B cell (primary cell): ENCODE measurements around the gene CABLES2. TPM values are rescaled to one million over a fixed set of nuclear protein-coding genes. Genes with fewer than 3 reads are reported as not detected.

ENCODE experiments used
- ATAC-seq: fragments of 200-7000 bp; cut with Tn5 transposase; one replicate; pipeline ENCODE4 v1.10.0; 2021; ENCODE audit warnings: low read depth, mild to moderate bottlenecking, moderate number of reproducible peaks, moderate library complexity
- CTCF ChIA-PET: fragments of 350-600 bp; sonication (Branson Sonifier 250); formaldehyde crosslinking; loops from one replicate; lab custom pipeline; 2021; ENCODE audit warnings: antibody characterized with exemption, inconsistent platforms; lab: Charles Lee
- POLR2A ChIA-PET: fragments of 350-600 bp; sonication (Branson Sonifier 250); formaldehyde crosslinking; loops from one replicate; lab custom pipeline; 2021; ENCODE audit warnings: antibody characterized with exemption; lab: Charles Lee
- DNase-seq: peaks from one replicate; pipeline ENCODE4 v3.0.0; 2013
- H2AFZ ChIP-seq: 2 replicates; pipeline ENCODE4 v1.6.1; 2012; ENCODE audit warnings: mild to moderate bottlenecking, low read depth, low read length; ENCODE audit not compliant: insufficient read depth, poor library complexity, severe bottlenecking
- H3K27ac ChIP-seq, 2 donors: 1 replicate in 1 of 2; 2 replicates in 1 of 2; pipeline ENCODE4 v1.5.1; 2012 to 2013; ENCODE audit warnings: low read length in 2 of 2, mild to moderate bottlenecking in 2 of 2, moderate library complexity in 1 of 2
- H3K27me3 ChIP-seq, 4 experiments: fragments of 200-600 bp in 1 of 4; sonication (generic) in 1 of 4; replicated peaks in 1 of 4; 1 replicate in 2 of 4; 2 replicates in 2 of 4; pipeline versions ENCODE4 v1.6.1 to v1.7.0; 2013 to 2016; ENCODE audit warnings: low read length in 3 of 4, mild to moderate bottlenecking in 2 of 4, mixed read lengths in 1 of 4, moderate library complexity in 1 of 4; ENCODE audit not compliant: insufficient read depth in 4 of 4, control insufficient read depth in 3 of 4; ENCODE audit errors: control extremely low read depth in 1 of 4
- H3K36me3 ChIP-seq, 2 experiments: replicated peaks in 1 of 2; 1 replicate in 1 of 2; 2 replicates in 1 of 2; pipeline versions ENCODE4 v1.6.1 to v1.7.1; 2013; ENCODE audit warnings: low read length in 1 of 2; ENCODE audit not compliant: insufficient read depth in 2 of 2, control insufficient read depth in 1 of 2; ENCODE audit errors: control extremely low read depth in 1 of 2, extremely low read depth in 1 of 2
- H3K4me1 ChIP-seq, 2 donors: fragments of 200-600 bp in 1 of 2; sonication (generic) in 1 of 2; 1 replicate in 1 of 2; 2 replicates in 1 of 2; pipeline versions ENCODE4 v1.5.1 to v1.6.1; 2013 to 2017; ENCODE audit warnings: low read length in 2 of 2; ENCODE audit not compliant: control insufficient read depth in 2 of 2, insufficient read depth in 2 of 2
- H3K4me2 ChIP-seq: replicated peaks from 2 replicates; pipeline ENCODE3; 2012; ENCODE audit warnings: mild to moderate bottlenecking, low read depth, low read length; ENCODE audit not compliant: poor library complexity, severe bottlenecking
- H3K4me3 ChIP-seq, 5 experiments: fragments of 200-600 bp in 1 of 5; sonication (generic) in 1 of 5; 1 replicate in 3 of 5; 2 replicates in 2 of 5; pipeline versions ENCODE4 v1.5.1 to v1.7.0; 2011 to 2016; ENCODE audit warnings: low read length in 4 of 5, mild to moderate bottlenecking in 4 of 5, low read depth in 2 of 5, control low read depth in 1 of 5, moderate library complexity in 1 of 5; ENCODE audit not compliant: insufficient read depth in 1 of 5; ENCODE audit errors: control extremely low read depth in 1 of 5, extremely low read depth in 1 of 5
- H3K79me2 ChIP-seq: fragments of 200-600 bp; sonication (generic); one replicate; pipeline ENCODE4 v1.6.0; 2016; ENCODE audit warnings: low read length; ENCODE audit not compliant: control insufficient read depth, insufficient read depth
- H3K9ac ChIP-seq: fragments of 200-600 bp; sonication (generic); 2 replicates; pipeline ENCODE4 v1.6.1; 2017; ENCODE audit warnings: mild to moderate bottlenecking, low read length, moderate library complexity
- H3K9me3 ChIP-seq, 3 donors: one replicate each; pipeline versions ENCODE4 v1.6.1 to v1.7.1; 2013; ENCODE audit warnings: low read length in 2 of 3; ENCODE audit not compliant: control insufficient read depth in 2 of 3, insufficient read depth in 1 of 3; ENCODE audit errors: control extremely low read depth in 1 of 3
- H4K20me1 ChIP-seq: 2 replicates; pipeline ENCODE4 v1.6.0; 2012; ENCODE audit warnings: mild to moderate bottlenecking, low read length; ENCODE audit not compliant: insufficient read depth, control insufficient read depth, poor library complexity, severe bottlenecking
- H3K27ac Mint-ChIP-seq: one replicate; pipeline ENCODE4 v1.8.0; 2021; ENCODE audit warnings: mixed read lengths
- H3K27me3 Mint-ChIP-seq: one replicate; pipeline ENCODE4 v1.8.0; 2021; ENCODE audit warnings: mixed read lengths
- H3K4me1 Mint-ChIP-seq: one replicate; pipeline ENCODE4 v1.8.0; 2021; ENCODE audit warnings: mixed read lengths
- H3K4me3 Mint-ChIP-seq: one replicate; pipeline ENCODE4 v1.8.0; 2021; ENCODE audit warnings: mixed read lengths
- H3K9me3 Mint-ChIP-seq: one replicate; pipeline ENCODE4 v1.8.0; 2022; ENCODE audit warnings: mixed read lengths; ENCODE audit not compliant: insufficient read depth
- EZH2 ChIP-seq: IDR thresholded peaks from 2 replicates; pipeline ENCODE4 v1.6.1; 2012; ENCODE audit warnings: borderline replicate concordance, low read depth, mild to moderate bottlenecking, moderate library complexity, low read length; ENCODE audit not compliant: insufficient read depth, poor library complexity, severe bottlenecking
- WGBS: methylation state at CpG from one replicate; pipeline ENCODE4 v1.1.5; 2013; ENCODE audit warnings: missing lambda C conversion rate; ENCODE audit not compliant: insufficient coverage; 5-methylcytosine and 5-hydroxymethylcytosine counted together
- intact Hi-C: fragments of 100-400 bp; cut with micrococcal nuclease; formaldehyde crosslinking; loops from one replicate; pipeline ENCODE4 v1.10.0; 2022
- polyA plus RNA-seq: library from polyadenylated mRNA; depleted of rRNA; stranded (reverse); fragments of >200 nt; gene quantifications from 2 replicates; pipeline ENCODE4 v1.2.3, GENCODE V29; 2012
- total RNA-seq, 2 donors: library from RNA; stranded (reverse); fragments of 120-200 nt in 1 of 2; gene quantifications; 1 replicate in 1 of 2; 2 replicates in 1 of 2; pipeline versions ENCODE4 v1.2.3 to v1.2.4, GENCODE V29; 2013 to 2022
- TF ChIP-seq, protein P1 (sequence below): fragments of 200-600 bp; IDR thresholded peaks from one replicate; pipeline ENCODE4 v1.8.0; 2022; ENCODE audit warnings: antibody characterized with exemption, mild to moderate bottlenecking

Gene CABLES2
- total and polyA plus RNA-seq, 2 donors (not counting 1 experiment from before 2014, with no cell fraction given), result 4.8 to 8.2 TPM

- TF ChIP-seq EZH2, result no peak
- TF ChIP-seq, protein P1, sequence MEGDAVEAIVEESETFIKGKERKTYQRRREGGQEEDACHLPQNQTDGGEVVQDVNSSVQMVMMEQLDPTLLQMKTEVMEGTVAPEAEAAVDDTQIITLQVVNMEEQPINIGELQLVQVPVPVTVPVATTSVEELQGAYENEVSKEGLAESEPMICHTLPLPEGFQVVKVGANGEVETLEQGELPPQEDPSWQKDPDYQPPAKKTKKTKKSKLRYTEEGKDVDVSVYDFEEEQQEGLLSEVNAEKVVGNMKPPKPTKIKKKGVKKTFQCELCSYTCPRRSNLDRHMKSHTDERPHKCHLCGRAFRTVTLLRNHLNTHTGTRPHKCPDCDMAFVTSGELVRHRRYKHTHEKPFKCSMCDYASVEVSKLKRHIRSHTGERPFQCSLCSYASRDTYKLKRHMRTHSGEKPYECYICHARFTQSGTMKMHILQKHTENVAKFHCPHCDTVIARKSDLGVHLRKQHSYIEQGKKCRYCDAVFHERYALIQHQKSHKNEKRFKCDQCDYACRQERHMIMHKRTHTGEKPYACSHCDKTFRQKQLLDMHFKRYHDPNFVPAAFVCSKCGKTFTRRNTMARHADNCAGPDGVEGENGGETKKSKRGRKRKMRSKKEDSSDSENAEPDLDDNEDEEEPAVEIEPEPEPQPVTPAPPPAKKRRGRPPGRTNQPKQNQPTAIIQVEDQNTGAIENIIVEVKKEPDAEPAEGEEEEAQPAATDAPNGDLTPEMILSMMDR, result no peak
- H3K9ac ChIP-seq, result no peak overlapping the region
- CTCF ChIA-PET, result no interaction called here
- peaks cover 0 to 4% (median 0%) of the 10 kb centered on the region in 4 experiments for H3K27me3 ChIP-seq
- H3K79me2 ChIP-seq, result no peaks in the 10 kb centered on the region
- no peaks in the 10 kb centered on the region for H3K36me3 ChIP-seq
- Mint-ChIP-seq H3K27ac (no peak overlapping the region), H3K9me3 (no peaks in the 10 kb centered on the region), H3K4me1 (no peaks in the 10 kb centered on the region), H3K4me3 (no peak overlapping the region), H3K27me3 (peaks cover 10% of the 10 kb centered on the region)
- H3K4me2 ChIP-seq, result no peak overlapping the region
- POLR2A ChIA-PET, result no interaction called here
- no peak overlapping the region for H3K4me3 ChIP-seq
- WGBS, result 72% methylated on average over 15 of the region's 15 CpGs
- no peak overlapping the region for H3K27ac ChIP-seq
- H3K9me3 ChIP-seq, result peaks cover 0 to 2% (median 0%) of the 10 kb centered on the region in 3 donors
- no peaks in the 10 kb centered on the region for H4K20me1 ChIP-seq
- intact Hi-C loops, result no loop called here
- no peak overlapping the region for H2AFZ ChIP-seq
- no peak for ATAC-seq
- no peak for DNase-seq
- H3K4me1 ChIP-seq, result no peaks in the 10 kb centered on the region
Measured at GRCh38 chr20:62455929-62456328, 48.8 kb upstream of the CABLES2 start.

DNA sequence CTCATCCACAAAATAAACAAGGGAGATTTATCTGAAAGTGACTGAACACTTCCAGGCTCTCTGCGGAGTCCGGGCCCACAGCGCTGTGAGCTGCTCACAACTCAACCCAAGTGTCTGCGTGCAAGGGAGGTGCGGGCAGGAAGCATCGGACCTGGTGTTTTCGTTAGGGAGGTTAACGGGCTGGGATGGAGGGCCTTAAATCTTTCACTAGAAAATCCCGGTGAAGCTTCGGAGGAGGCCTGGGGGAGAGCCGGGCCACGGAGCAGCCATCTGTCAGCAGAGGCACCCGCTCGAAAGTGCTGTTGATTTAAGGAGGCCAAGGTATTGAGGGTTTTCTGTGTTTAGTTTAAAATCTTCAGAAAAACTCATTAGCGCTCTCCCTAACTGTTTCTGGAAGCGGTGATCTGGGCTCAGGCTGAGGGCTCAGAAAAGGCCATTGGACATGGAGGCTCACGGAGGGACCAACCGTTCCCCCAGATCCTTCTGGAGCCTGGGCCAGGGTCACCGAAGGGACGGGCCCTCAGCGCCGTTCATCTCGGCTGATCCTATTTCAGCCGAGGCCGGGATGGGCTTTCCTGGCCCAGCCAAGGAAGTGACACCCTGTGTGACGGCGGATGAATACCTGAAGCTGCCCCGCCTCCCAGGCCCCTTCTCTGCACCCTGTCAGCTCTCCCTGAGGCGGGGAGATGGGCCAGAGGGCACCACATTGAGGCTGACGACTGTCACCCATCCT is 48.0 kb upstream of the CABLES2 start:
- intact Hi-C loops, result no loop called here
- Histone ChIP-seq H3K27me3 (peaks cover 0 to 4% (median 0%) of the 10 kb centered on the region in 4 experiments), H3K9ac (no peak overlapping the region), H3K4me2 (no peak overlapping the region), H4K20me1 (no peaks in the 10 kb centered on the region), H3K36me3 (no peaks in the 10 kb centered on the region), H3K9me3 (peaks cover 0 to 2% (median 0%) of the 10 kb centered on the region in 3 donors), H3K79me2 (no peaks in the 10 kb centered on the region), H2AFZ (no peak overlapping the region), H3K27ac (no peak overlapping the region), H3K4me1 (no peaks in the 10 kb centered on the region), H3K4me3 (no peak overlapping the region)
- H3K4me1 Mint-ChIP-seq, result no peaks in the 10 kb centered on the region
- CTCF ChIA-PET, result no interaction called here
- POLR2A ChIA-PET, result no interaction called here
- no peak overlapping the region for H3K27ac Mint-ChIP-seq
- H3K9me3 Mint-ChIP-seq, result no peaks in the 10 kb centered on the region
- peaks cover 10% of the 10 kb centered on the region for H3K27me3 Mint-ChIP-seq
- DNase-seq, result no peak
- TF ChIP-seq EZH2, result no peak
- TF ChIP-seq, protein P1, result no peak
- ATAC-seq, result no peak
- WGBS, result 69% methylated on average over 30 of the region's 30 CpGs
- H3K4me3 Mint-ChIP-seq, result no peak overlapping the region
